GM21526 (cell line): Measurements from ENCODE around the gene EMP1.

Experiments
- ATAC-seq: cut with Tn5 transposase; IDR thresholded peaks from one replicate; pipeline ENCODE4 v1.9.1; 2021; ENCODE audit warnings: moderate library complexity; ENCODE audit not compliant: unreplicated experiment, low FRiP score

Gene EMP1

DNA sequence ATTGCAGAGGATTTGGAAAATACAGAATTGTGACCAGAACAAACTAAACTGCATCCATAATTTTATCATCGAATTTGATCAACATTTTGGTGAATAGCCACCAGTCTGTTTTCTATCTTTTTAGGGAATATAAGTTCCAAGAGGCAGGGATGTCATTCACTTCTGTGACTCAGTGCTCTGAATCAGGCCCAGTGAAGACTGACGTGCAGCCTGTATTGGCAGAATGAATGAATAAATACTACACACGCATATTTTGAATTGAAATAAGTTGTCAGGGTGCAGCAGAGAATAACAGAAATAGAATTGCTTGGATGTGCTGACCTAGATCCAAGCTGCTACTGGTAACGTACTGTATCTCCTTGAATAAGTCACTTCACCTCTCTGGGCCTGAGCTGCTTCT, 1.3 kb upstream of the EMP1 start:
- no peak for ATAC-seq

DNA sequence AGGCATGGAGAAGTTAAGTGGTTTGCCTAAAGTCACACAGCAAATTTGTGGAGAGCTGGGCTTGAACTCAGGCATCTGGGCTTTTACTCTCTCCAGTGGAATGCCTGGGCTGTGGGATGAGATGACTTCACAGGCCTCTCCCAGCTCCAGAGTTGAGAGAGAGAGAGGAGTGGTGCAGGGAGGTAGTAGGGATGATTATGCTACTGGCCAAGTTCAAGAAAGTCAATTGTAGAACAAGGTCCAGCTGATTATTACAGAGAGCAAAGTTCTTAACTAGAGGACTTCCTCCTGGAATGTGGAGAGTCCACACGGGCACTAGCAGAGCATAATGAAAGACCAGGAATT, 769 bp upstream of the EMP1 start:
- no peak for ATAC-seq

GRCh38 chr12:13197032-13197431, 506 bp downstream of the EMP1 start:
- no peak for ATAC-seq

- no peak for ATAC-seq
Observed at GRCh38 chr12:13197526-13198143, 1.1 kb downstream of the EMP1 start.

- no peak for ATAC-seq
Observed at GRCh38 chr12:13198241-13198640, 1.7 kb downstream of the EMP1 start.

GRCh38 chr12:13198876-13199275, 2.4 kb downstream of the EMP1 start:
- no peak for ATAC-seq

- no peak for ATAC-seq
Observed at GRCh38 chr12:13199592-13199991, 3.1 kb downstream of the EMP1 start.

DNA sequence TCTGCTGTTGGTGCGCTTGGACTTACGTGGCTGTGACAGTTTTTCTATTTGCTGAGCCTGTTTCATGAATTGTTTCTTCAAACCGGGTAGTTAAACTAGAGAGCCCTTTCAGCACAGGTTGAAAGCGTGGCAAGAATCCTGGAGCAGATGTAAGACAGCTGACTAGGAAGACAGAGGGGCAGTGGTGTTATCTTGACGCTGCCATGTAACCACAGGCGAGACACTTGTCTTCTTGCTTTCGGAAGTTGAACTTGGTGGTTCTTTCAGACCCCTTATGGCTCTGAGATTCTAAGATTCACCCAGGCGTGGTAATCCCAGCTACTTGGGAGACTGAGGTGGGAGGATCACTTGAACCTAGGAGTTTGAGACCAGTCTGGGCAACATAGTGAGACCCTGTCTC, 4.3 kb downstream of the EMP1 start:
- ATAC-seq = no peak

DNA sequence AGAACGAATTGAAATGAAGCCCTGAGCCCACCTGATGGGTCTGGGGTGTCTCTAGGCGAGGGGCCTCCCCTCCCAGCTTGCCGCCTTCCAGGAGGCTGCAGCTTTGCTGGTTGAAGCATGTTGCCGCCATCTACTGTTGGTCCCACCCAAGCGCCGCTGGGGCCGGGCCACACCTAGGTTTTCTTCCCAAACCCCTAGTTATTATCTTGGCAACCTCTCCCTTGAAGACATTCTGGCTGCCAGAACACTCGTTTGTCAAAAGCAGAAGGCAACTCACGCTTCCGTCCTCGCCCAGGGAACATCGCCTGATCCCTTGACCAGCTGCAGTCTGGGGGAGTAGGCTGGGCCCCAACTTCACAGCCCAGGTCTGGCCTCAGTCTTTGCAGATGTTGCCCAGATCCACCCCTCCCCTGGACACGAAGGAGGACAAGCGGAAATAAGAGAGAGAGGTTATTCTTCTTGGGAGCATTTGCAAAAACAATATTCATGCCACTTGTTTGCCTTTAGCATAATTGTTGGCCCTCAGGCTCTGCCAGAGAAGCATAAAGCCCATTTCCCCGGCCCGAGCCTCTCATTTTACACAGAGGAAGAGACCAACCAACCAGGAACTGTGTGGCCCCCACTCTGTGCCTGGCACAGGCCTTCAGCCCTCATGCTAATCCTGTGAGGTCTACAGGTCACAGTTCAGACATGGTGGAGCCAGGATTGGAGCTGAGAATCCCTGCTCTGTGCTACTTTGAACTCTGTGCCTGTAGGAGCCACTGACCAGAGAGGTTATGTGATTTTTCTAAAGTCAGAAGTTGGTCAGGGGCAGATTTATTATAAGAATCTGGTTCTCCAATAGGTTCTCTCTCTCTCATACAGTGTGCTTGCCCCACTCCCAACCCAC, 6.8 kb downstream of the EMP1 start:
- no peak for ATAC-seq

DNA sequence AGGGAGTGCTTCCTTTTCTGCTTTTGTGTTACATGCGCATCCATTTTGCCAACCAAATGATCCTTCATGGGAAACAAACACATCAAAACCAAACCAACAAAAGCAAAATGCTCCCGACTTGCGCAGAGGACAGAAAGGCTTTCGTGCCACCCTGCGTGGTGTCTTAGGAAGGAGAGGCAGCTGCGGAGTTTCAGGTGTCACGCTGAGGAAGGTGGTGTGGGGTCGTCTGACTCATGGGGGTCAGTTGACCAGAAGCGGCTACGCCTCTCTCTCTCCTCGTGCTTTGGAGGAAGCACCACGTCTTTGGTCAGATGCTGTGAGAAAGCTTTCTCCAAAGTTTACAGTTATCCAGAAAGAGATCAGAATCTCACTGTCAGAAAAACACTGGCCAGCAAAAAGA, 7.9 kb downstream of the EMP1 start:
- no peak for ATAC-seq

GRCh38 chr12:13205809-13206559, 9.5 kb downstream of the EMP1 start:
- ATAC-seq = no peak

- no peak for ATAC-seq
Observed at GRCh38 chr12:13206560-13206897, 10.0 kb downstream of the EMP1 start.

DNA sequence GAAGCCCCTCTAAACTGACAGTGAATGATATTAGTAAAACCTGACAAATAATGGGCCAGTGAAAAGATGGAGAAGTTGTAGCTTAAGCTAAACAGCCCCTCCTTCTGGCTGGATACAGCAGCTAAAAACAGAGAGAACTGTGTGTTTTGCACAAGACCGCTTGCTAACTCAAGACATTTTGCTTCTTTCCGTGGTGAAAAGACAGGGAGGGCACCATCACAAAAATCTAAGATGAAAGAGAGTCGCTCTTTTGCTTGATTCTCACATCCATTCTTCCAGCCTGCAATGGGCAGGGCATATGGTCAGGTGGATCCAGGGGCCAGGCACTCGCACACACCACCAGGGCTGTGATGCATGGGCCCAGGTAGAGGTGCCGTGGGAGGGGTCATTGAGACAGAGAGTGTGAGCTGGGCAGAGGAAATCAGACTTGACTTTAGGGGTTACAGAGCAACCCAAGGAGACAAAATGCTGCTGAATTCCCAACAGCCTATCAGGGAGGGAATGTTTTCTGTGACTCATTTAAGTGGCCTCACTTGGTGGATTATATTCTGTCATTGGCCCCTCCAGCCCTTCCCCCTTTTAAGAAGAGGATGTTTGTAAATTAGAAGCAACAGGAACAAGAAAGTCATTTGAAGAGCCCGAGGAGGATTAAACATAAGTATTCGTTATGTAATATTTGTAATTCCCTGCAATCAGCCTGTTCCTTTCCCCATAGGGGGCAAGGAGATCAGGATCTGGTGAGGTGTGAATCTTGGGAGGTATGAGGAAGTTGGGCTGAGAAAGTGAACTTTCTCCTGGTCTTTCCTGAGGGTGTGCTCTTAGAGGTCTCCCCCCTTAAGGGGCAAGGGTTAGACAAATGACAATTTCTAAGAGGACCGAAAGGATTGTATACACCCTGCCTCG, 12.3 kb downstream of the EMP1 start:
- no peak for ATAC-seq

- ATAC-seq = no peak
Observed at GRCh38 chr12:13209436-13210235, 13.1 kb downstream of the EMP1 start.

GRCh38 chr12:13210236-13211190, 14.0 kb downstream of the EMP1 start:
- no peak for ATAC-seq

DNA sequence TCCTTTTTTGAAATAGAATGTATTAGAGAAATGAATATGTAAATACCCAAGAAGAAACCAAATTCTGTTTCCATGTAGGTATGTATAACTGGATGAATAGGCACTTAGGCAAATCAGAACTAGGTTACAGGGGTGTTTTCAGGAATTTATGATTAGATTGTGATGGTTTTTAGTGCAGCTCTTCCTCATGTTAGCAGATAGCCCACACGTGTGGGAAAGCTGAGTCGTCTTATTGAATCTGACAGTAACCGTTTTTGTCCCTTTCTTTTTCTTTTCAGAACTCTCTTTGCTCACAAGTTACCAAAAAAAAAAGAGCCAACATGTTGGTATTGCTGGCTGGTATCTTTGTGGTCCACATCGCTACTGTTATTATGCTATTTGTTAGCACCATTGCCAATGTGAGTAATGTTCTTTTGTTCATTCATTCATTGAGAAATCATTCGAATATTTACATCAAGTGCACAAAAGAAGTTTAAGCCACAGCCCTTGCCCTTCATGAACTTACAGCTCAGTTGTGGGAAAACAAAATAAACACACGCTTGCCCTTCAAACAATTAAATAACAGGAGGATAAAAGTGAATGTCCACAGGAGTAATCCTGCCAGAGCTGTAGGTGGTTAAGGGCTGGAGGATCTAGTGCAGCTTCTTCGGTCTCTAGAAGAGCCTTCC, 14.8 kb downstream of the EMP1 start:
- ATAC-seq = no peak

DNA sequence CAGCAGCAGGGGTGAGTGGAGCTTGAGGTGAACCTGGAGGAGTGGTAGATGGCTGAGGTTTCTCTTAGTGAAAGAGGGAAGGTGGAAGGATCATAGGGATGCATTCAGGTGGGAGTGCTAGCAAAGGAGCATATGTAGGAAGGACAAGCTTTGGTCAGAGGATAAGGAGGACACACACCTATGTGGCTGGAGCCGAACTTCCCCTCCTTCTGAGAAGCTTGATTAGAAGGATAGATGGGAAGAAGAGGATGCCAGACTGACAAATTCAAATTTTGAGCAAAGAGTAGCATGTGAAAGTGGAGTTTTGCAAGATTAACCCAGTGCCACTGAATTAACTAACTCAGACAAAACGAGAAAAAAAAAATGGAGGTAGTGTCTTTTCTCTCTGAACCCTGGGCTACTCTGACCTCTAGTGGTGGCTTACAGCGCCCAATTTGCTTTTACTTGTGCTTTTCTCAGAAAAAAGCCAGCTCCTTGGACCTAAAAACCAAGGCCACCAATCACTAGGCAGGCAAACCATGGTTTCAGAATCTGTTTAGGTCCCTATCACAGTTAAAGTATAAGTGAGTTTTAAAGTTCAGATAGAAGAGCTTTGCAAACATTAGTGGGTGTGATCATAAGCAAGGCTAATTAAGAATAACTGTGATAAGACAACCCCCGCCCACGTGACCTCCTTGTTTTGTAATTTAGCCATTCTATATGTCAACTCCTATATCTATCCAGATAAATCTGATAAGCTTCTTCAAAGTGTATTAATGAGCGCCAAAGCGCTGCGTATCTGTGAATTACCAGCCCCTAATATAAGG, 15.5 kb downstream of the EMP1 start:
- ATAC-seq = no peak
